Embryonic facial prominence (tissue), 1 donor: ENCODE measurements around the gene MINDY3.
"Not testable (repeated sequence)": the region's sequence is repeated elsewhere in the genome, so short reads cannot be mapped to it uniquely, and the experiment has no call there.

ENCODE experiments used
- DNase-seq: peaks from one replicate; pipeline ENCODE4 v3.0.0-alpha.2; 2016; ENCODE audit errors: extremely low spot score

MINDY3 gene

DNA sequence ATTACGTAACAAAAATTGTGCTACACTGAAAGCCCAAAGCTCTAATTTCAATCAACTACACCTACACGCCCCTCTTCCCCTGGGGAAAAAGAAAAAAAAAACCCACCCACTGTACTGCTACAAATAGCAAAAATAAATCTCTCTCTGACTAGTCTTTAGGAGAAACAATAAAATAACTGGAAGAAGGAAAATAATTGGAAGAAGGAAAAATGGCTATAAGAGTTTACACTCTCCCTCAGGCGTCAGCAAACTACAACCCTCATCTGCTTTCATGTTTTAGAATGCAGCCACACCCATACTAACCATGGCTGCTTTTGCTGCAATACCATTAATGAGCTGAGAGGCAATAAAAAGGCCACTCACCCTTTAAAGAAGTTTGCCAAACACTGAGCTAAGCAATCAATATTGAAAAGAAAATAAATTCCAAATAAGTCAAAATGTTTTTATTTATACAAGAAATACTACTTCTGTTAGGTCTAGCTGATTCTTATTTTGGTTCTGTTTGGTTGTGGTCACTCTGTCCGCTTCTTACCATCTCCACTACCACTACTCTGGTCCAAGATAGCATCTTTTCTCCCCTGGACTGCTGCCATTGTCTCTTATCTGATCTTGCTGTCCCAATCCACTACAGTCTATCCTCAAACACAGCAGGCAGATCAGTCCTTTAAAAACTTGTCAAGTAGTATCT, 3.8 kb downstream of the MINDY3 start:
- no peak for DNase-seq

DNA sequence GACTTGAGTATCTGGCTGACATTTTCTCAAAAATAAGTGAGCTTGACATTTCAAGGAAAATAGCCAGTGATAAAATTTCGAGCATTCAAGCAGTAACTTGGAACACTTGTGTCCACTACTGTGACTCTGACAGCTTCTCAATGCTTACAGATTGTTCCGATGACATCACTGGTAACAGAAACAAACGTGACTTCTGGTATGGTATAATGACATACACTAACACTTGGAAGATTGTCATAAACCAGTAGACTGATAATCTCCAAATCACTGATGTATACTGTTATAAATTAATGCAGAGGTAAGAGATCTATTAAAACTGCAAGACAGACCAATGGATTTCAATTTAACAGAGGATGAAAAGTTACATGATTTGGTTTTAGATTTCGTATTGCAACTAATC, 6.5 kb downstream of the MINDY3 start:
- DNase-seq = no peak

DNA sequence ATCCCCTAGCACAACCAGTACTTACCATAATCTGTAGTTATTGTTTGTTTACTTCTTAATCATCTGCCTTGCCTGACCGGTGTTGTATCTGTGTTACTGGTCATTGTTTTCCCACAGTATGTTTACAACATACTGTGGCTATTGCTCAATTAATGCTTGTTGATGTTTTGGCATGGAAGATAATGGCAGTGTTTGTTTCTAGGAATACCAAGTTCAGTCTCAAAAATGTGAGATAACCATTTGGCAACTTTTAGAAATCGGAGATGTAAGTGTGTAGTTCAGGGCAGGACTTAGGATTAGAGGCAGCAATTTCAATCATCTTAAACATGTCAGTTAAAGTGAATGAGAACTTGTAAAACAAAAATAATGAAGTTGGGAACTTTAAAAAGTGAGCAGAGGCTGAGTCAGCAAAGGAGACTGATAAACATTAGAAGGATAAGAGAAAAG, 8.2 kb downstream of the MINDY3 start:
- DNase-seq = no peak

DNA sequence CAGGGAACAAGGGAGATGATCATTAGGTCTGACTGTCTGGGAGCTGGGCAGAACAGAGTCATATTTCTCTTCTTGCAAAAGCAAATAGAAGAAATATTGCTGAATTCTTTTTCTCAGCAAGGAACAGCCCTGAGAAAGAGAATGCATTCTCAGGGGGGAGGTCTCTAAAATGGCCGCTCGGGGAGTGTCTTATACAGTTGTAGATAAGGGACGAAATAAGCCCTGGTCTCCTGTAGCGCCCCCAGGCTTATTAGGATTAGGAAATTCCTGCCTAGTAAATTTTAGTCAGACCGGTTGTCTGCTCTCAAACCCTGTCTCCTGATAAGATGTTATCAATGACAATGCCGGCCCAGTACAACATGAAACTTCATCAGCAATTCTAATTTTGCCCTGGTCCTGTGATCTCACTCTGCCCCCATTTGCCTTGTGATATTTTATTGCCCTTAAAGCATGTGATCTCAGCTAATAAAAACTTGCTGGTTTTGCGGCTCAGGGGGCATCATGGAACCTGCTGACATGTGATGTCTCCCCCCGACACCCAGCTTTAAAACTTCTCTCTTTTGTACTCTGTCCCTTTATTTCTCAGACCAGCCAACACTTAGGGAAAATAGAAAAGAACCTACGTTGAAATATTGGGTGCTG, 9.8 kb downstream of the MINDY3 start:
- not testable (repeated sequence) for DNase-seq

DNA sequence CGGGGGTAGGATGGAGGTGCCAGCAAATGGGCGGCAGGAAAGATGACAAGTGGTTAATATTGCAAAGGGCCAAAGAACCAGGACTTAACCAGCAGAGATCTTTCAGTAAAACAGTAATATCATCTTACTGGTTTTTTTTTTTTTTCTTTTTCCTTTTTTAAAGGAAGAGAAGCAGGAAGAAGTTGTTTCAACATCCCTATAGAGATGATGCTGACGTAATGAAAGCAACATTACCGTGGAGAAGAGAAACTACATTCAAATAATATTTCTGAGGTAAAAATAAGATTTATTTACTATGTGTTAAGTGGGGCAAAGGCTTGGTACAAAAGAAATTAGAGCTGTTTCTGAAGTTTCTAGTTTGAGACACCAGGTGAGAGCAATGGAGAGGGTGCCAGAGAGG, 11.0 kb downstream of the MINDY3 start:
- no peak for DNase-seq

DNA sequence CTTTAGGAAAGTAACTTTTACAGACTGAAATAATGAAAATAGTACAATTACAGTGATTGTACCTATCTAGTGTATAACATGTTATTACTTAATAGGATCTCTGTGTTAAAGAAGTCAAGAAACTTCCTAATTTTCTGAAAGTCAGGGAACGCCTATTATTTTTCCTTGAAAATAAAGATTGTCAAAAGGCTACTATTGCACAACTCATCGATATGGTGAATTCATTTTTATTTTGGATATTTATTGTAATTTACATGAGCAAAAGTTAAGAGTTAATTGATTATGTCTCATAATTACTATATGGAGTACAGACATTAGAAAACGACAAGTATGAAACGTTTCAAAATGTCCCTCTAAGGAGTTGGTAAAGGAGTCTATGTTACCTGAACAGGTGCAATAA, 12.8 kb downstream of the MINDY3 start:
- no peak for DNase-seq

DNA sequence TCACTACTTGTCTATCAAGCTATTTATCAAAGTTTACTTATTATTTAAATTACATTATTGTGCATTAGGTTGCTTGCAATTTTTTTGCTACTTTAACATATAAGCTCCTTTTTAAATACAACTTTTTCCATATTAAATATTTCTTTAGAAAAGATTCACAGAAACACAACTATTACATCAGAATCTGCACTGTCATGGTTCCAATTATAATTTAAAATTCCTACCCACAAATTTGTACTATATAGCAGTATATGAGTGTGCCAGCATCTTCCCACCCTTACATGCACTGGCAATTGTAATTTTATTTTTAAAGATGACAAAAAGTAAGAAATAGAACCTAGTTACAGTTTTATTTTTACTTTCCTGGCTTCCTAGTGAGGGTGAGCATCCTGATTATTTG, 15.8 kb downstream of the MINDY3 start:
- DNase-seq = no peak

DNA sequence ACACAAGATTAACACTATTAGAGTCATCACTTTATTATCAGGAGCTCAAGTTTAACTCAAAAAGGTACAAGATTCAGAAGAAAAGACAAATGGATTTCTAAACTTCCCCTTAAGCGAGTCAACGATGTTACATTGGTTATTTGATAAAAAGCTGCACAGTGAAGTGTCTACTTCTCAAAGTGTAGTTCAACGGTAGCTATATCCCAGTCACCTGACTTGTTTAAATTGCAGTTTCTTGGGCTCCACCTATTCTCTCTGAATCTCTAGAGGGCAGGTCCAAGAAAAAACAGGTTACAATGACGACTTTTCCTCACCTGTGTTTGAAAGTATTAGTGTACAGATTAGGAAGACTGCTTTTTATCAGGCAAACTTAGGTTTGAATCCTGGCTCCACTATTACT, 16.6 kb downstream of the MINDY3 start:
- DNase-seq = no peak

DNA sequence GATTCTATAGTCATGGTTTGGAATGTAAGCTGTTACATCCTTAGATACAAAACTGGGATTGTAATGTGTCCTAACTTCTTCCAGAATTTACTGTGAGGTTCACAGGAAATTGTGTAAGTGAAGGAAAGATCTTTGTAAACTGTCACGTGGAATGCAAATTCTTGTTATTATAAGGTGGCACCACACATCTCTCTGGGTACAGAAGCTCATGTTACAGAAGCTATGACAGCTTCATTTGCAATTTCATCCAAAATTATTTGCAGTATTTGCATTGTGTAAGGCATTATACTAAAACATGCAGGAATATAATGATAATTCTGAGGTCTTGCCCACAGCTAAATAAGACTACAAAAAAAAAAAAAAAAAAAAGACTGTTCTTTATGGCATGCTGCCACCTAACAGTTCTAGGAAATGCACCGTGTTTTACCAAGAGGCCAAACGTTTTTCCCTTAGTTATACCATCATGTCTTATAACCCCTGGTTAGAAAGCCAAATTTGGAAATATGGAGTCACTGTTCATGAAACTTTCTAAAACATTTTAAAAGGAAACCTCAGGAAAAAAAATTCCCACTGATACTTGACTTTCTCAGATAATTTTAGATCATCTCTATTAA, 17.6 kb downstream of the MINDY3 start:
- DNase-seq = no peak

DNA sequence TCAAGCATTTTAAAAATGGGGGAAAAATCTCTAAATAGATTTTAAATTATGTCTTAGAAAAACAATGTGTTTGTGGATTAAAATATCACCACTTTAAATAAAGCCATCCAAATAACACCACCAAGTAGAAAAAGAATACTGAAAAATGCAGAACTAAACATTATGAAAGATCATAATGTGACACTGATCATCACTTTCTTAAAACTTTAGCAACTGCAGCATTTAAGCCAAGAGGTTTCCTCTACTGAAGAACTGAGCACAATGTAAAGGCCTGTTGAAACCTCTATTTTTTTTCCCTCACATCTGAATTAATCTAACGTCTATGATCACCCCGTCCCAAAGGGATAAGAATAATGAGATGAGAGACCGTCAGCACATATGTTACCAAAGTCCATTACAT, 18.6 kb downstream of the MINDY3 start:
- no peak for DNase-seq

DNA sequence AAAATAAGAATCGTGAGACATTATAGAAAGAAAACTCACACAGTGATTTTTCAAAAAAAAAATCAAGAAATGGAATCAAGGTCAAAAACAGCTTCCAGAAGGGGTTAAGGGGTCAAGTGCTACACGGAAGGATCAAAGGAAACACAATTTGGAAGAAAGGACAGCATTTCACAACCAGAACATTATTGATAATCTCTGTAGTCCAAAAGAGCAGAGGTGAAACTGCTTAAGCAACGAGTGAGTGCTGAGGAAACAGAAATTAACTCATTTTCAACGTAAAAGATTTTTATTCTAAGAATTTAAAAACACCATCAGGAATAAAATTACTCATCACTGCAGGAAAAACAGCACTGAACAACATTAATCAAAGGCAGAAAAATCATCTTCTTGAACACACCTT, 23.5 kb downstream of the MINDY3 start:
- DNase-seq = no peak

DNA sequence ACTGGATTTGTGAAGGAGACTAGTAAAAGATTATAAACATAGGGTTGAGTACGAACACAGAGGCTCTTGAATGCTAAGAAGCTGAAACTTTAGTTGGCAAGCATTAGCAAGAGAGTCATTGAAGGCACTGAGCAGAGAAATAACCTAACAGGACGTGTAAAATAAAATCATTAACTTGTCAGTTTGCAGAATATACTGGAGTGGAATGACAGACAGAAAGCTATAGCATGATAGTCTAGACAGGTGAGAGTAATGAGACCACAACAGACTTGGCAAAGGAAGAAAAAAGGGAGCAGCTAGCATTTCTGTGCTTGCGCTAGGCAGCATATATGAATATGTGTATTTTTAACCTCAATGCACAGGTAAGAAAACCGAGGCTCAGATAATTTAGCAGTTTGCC, 30.8 kb downstream of the MINDY3 start:
- DNase-seq = no peak

DNA sequence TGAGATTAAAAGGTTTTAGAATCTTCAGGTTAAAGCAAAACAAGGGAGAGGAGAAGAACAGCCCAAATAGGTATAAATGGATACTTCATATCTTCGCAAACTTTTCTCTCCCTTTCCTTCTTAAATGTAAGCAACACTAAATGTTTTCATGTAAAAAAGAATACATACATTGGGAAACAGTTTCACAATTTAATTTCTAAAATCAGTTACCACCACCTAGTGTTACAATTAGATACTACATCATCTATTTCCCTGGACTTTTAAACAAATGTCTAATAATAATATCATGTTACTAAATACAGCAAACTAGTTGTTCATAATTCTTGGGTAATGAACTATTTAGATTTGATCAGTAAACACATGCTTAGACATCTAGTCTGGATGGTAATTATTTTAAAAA, 35.8 kb downstream of the MINDY3 start:
- DNase-seq = no peak

DNA sequence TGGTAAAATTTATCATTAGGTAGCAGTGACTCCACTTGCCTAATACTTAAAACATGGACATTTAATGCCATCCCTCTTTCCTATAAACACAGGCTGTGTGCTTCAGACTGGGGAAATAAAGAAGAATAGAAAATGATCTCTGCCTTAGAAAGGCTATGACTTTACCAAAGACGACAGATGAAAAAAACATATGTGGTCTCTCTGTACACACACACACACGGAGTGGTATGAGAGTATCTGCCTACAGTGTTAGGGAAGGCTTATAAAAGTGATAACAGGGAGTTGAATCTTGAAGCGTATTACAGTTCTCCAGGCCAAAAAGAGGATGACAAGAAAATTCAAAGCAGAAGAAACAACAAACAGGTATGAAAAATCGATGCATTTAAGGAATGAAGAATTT, 38.2 kb downstream of the MINDY3 start:
- DNase-seq = no peak

DNA sequence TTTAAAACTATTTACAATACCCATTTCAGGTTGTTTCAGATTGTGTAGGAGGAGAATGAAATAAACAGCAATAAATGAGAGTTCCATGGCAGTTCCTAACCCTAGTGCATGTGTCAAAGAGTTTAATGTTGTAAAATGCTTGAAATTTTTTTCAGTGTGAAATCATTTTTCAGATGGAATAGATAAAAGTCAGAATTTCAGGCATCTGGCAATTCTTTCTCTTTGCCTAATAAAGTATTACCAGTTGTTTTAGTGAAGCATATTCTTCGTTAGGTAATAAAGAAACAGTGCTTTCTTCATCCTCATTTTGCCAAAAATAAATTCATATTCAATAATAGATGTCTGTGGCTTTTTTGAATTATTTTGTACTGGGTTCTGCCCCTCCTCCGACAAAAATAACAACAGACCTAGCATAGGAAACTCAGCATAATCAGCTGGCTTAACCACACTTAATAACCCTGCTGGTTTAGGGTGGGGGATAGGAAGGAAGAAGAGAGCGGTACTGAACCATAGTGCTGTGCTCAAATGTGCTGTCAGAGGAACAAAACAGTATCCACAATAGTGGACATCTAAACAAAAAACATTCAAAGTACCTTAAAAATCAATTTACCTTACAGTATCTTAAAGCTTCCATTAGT, 39.1 kb downstream of the MINDY3 start:
- no peak for DNase-seq

DNA sequence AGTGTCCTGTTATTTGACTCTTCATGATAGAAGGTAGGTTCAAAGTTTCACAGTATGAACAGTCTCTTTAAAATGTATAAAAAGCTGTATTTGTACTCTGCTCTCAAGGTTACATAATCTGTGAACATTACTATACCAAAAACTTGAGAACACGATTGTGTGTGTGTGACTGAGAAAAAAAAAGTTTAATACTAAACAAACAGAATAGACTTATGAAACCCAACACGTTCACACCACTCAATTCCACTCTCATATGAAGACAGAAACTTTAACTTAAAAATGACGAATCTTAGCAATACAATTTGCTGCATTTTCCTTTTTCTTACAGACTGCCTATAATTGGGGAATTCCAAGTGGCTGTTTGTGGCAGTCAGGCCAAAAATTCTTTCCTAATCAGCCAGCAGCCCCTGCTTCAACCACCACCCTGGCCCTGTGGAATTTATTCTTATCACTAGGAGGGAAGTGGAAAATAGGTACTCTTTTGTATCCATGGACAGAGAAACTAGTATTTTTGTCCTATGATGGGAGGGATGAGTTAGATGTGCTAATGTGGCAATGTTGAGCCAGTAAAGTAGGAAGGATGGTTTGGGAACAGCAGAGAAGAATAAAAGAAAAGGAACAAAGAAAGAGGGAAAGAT, 42.8 kb downstream of the MINDY3 start:
- DNase-seq = no peak

DNA sequence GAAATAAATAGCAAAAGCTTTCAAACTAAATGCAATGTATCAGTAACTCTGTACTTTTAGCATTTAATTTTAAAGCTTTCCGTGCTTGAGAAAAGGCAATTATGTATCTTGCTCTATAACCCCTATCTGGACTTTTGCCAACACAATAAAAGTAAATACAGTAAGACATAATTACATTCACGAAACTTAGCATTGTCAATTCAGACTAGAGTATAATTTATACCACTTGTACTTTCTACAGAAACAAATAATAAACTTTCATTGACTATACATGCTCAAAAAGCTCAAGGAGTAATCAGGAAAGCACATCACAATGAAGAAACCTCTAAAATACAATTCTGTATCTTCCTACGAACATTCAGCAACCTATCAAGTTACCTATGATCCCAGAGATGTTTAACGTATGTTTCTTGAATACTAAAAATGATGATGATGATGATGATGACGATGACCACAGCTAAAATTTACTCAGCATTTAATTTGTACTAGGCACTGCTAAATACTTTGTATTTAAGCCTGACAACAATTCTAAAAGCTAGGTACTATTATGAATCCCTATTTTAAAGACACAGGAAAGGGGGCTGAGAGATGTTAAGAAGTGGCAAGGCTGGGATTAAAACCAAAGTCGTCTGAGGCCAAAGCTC, 44.9 kb downstream of the MINDY3 start:
- DNase-seq = no peak

DNA sequence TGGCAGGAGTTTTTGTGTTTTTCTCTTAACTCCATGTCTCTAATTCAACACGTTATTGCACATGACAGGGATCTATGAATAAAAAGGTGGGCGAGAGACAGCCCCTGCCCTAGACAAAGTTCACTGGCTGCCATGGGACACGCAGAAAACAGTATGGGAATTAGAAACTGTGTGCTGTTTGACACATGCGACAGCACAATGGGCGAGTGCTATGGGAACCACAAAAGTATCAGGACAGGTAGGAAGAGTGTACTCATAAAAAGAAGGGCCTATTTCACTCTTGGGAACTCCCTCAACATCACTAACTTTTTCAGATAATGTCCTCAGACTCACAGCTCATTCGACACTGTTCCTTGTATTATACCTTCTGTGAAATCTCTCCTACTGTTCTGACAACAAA, 45.7 kb downstream of the MINDY3 start:
- DNase-seq = no peak

DNA sequence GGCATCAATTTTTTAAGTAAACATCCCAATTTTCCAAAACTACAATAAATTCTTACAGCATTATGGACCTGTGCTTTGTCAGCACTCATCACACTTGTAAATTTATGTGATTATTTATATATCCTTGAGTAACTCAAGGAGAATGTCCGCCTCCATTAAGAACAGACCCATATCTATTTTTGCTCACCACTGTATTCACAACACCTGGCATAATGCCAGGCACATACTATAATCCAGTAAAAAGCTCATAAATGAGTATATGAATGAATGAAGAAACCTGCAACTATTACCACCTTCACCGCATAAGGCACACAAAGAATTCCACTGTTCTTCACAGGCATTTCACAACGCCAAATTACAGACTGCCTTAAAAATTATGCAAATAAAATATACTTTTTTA, 46.9 kb downstream of the MINDY3 start:
- DNase-seq = no peak

DNA sequence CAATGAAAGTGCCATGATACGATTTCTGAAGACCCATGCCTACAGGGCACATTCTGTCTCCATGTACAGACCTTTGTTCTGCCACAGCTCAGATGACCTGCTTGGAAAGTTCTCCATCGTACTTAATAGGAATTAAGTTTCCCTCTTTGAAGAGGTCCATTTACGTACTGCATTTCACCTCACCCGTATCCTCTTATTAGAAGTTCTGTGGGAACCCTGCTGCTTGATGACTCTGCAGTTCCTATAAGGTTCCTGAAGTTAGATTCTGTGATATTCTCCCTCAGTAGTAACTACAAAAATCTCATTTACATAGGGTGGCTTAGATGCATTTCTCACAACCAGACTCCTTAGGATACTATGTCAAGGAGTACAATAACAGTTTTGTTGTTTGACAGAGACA, 50.9 kb downstream of the MINDY3 start:
- no peak for DNase-seq

DNA sequence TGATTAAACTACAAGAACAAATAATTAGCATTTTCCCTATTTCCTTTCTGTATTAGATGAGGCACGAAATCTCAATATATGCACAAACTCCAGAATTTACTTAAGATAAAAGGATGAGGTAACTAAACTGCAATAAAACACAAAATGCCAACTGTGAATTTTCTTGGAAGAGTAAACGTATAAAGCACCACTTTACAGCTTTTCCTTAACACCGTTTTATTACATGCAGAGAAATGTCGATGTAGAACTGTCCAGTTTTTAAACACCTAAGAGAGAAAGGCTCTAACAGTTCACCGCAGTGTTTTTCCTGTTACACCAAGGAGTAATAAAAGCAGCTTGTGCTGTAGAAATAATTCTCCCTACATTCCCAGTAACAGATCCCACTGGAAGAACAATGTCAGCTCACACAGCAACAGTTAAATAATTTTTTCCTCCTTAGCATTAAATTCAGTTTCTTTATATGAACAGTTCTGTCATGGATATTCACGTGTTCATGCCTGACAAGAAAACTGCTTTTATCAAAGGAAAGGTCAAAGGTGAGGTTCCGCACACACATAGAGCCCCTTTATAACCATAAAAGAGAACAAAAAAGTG, 52.0 kb downstream of the MINDY3 start:
- DNase-seq = no peak
